H9 (cell line): ENCODE measurements around the gene INPP5A. TPM values are rescaled to one million over a fixed set of nuclear protein-coding genes. Genes with fewer than 3 reads are reported as not detected.

Experiments used
- DNase-seq: peaks from one replicate; pipeline ENCODE4 v3.0.0-alpha.2; 2017
- H2AFZ ChIP-seq: one replicate; pipeline ENCODE4 v1.6.1; 2013; ENCODE audit warnings: mild to moderate bottlenecking, low read length, control low read depth, moderate library complexity
- H2AK5ac ChIP-seq: 2 replicates; pipeline ENCODE4 v1.6.1; 2013; ENCODE audit warnings: low read length, control low read depth, mixed read lengths; ENCODE audit not compliant: insufficient read length
- H2BK120ac ChIP-seq: one replicate; pipeline ENCODE4 v1.6.1; 2013; ENCODE audit warnings: low read depth, mild to moderate bottlenecking, low read length, control low read depth, inconsistent platforms; ENCODE audit not compliant: poor library complexity, severe bottlenecking
- H2BK12ac ChIP-seq: 2 replicates; pipeline ENCODE4 v1.6.1; 2013; ENCODE audit warnings: low read length, control low read depth, mixed read lengths, low read depth; ENCODE audit not compliant: insufficient read length
- H2BK15ac ChIP-seq: 2 replicates; pipeline ENCODE4 v1.6.1; 2013; ENCODE audit warnings: low read depth, low read length, control low read depth
- H2BK20ac ChIP-seq: one replicate; pipeline ENCODE4 v1.6.1; 2013; ENCODE audit warnings: low read depth, mild to moderate bottlenecking, low read length, control low read depth, inconsistent platforms; ENCODE audit not compliant: poor library complexity, severe bottlenecking
- H2BK5ac ChIP-seq: 2 replicates; pipeline ENCODE4 v1.6.1; 2013; ENCODE audit warnings: low read length, control low read depth, mixed read lengths; ENCODE audit not compliant: insufficient read length
- H3K14ac ChIP-seq: 2 replicates; pipeline ENCODE4 v1.6.1; 2013; ENCODE audit warnings: low read length, control low read depth; ENCODE audit not compliant: insufficient read depth
- H3K18ac ChIP-seq: 2 replicates; pipeline ENCODE4 v1.6.1; 2013; ENCODE audit warnings: low read depth, mild to moderate bottlenecking, mixed read lengths, low read length, control low read depth; ENCODE audit not compliant: insufficient read length
- H3K23ac ChIP-seq: 2 replicates; pipeline ENCODE4 v1.6.1; 2013; ENCODE audit warnings: low read length, control low read depth, mixed read lengths, low read depth; ENCODE audit not compliant: insufficient read length
- H3K23me2 ChIP-seq: 2 replicates; pipeline ENCODE4 v1.6.1; 2013; ENCODE audit warnings: low read depth, mild to moderate bottlenecking, mixed read lengths, low read length, control low read depth; ENCODE audit not compliant: insufficient read length, poor library complexity, severe bottlenecking
- H3K27ac ChIP-seq: 2 replicates; pipeline ENCODE4 v1.5.1; 2013; ENCODE audit warnings: low read length, control low read depth, mixed read lengths, low read depth; ENCODE audit not compliant: insufficient read length
- H3K27me3 ChIP-seq: 2 replicates; pipeline ENCODE4 v1.6.1; 2013; ENCODE audit warnings: low read length, control low read depth, inconsistent platforms; ENCODE audit not compliant: insufficient read depth
- H3K4ac ChIP-seq: 2 replicates; pipeline ENCODE4 v1.6.1; 2013; ENCODE audit warnings: low read depth, mild to moderate bottlenecking, control low read depth, inconsistent platforms, low read length, moderate library complexity
- H3K4me1 ChIP-seq: 2 replicates; pipeline ENCODE4 v1.6.1; 2013; ENCODE audit warnings: low read length, control low read depth, inconsistent platforms; ENCODE audit not compliant: insufficient read depth
- H3K4me2 ChIP-seq: 2 replicates; pipeline ENCODE4 v1.6.1; 2013; ENCODE audit warnings: low read length, control low read depth, mixed read lengths; ENCODE audit not compliant: insufficient read length, insufficient read depth
- H3K56ac ChIP-seq: 2 replicates; pipeline ENCODE4 v1.6.1; 2013; ENCODE audit warnings: low read depth, mild to moderate bottlenecking, mixed read lengths, low read length, control low read depth; ENCODE audit not compliant: insufficient read length
- H3K79me1 ChIP-seq: 2 replicates; pipeline ENCODE4 v1.6.1; 2013; ENCODE audit warnings: low read depth, mild to moderate bottlenecking, moderate library complexity, low read length, control low read depth, inconsistent platforms; ENCODE audit not compliant: insufficient read depth, poor library complexity, severe bottlenecking
- H3K79me2 ChIP-seq: 2 replicates; pipeline ENCODE4 v1.6.1; 2013; ENCODE audit warnings: low read length, control low read depth, inconsistent platforms; ENCODE audit not compliant: insufficient read depth
- H3K9ac ChIP-seq: 2 replicates; pipeline ENCODE4 v1.6.1; 2013; ENCODE audit warnings: low read length, control low read depth, mixed read lengths; ENCODE audit not compliant: insufficient read length; ENCODE audit errors: extremely low read depth
- H3K9me3 ChIP-seq: one replicate; pipeline ENCODE4 v1.6.1; 2013; ENCODE audit warnings: low read depth, low read length, inconsistent platforms; ENCODE audit not compliant: control insufficient read depth
- H3T11ph ChIP-seq: one replicate; pipeline ENCODE4 v1.6.1; 2013; ENCODE audit warnings: mild to moderate bottlenecking, low read length, control low read depth, inconsistent platforms
- H4K20me1 ChIP-seq: one replicate; pipeline ENCODE4 v1.6.1; 2013; ENCODE audit not compliant: control insufficient read depth, insufficient read length, insufficient read depth
- H4K5ac ChIP-seq: 2 replicates; pipeline ENCODE4 v1.6.1; 2013; ENCODE audit warnings: low read depth, mild to moderate bottlenecking, mixed read lengths, low read length, control low read depth; ENCODE audit not compliant: insufficient read length
- H4K8ac ChIP-seq: replicated peaks from 2 replicates; pipeline ENCODE4 v1.6.1; 2013; ENCODE audit warnings: low read length, control low read depth, mixed read lengths, low read depth; ENCODE audit not compliant: insufficient read length
- H4K91ac ChIP-seq: 2 replicates; pipeline ENCODE4 v1.6.1; 2013; ENCODE audit warnings: low read depth, mild to moderate bottlenecking, moderate library complexity, mixed read lengths, low read length, control low read depth; ENCODE audit not compliant: insufficient read length
- H3K27ac Mint-ChIP-seq, 3 experiments: 2 replicates in 2 of 3; 3 replicates in 1 of 3; pipeline ENCODE4 v1.8.0; 2020 to 2021; ENCODE audit warnings: mixed read lengths in 3 of 3, mild to moderate bottlenecking in 1 of 3, moderate library complexity in 1 of 3
- H3K27me3 Mint-ChIP-seq: 2 replicates; pipeline ENCODE4 v1.8.0; 2021; ENCODE audit warnings: low read depth, mild to moderate bottlenecking, moderate library complexity, mixed read lengths
- H3K36me3 Mint-ChIP-seq, 3 experiments: 2 replicates in 2 of 3; 3 replicates in 1 of 3; pipeline ENCODE4 v1.8.0; 2020 to 2021; ENCODE audit warnings: low read depth in 3 of 3, mixed read lengths in 3 of 3; ENCODE audit not compliant: insufficient read depth in 1 of 3
- H3K4me1 Mint-ChIP-seq, 2 experiments: 2 replicates each; pipeline ENCODE4 v1.8.0; 2020; ENCODE audit warnings: mixed read lengths in 2 of 2
- H3K4me3 Mint-ChIP-seq, 2 experiments: 2 replicates in 1 of 2; 3 replicates in 1 of 2; pipeline ENCODE4 v1.8.0; 2020 to 2021; ENCODE audit warnings: mild to moderate bottlenecking in 2 of 2, mixed read lengths in 2 of 2, moderate library complexity in 1 of 2
- H3K9me3 Mint-ChIP-seq, 2 experiments: 2 replicates in 1 of 2; 3 replicates in 1 of 2; pipeline ENCODE4 v1.8.0; 2020; ENCODE audit warnings: mild to moderate bottlenecking in 2 of 2, mixed read lengths in 2 of 2, moderate library complexity in 1 of 2
- WGBS: extraction: QIAGEN DNeasy Blood & Tissue Kit; methylation state at CpG from one replicate; pipeline ENCODE4 v1.1.7; 2013; ENCODE audit warnings: missing lambda C conversion rate, low lambda C conversion rate, mixed read lengths; ENCODE audit not compliant: insufficient read length; ENCODE audit errors: extremely low coverage; 5-methylcytosine and 5-hydroxymethylcytosine counted together
- total RNA-seq: library from RNA; stranded (reverse); gene quantifications from 2 replicates; pipeline ENCODE4 v1.2.1, GENCODE V29; 2021
- TF ChIP-seq, protein P1 (sequence below): fragments of 200-600 bp; sonication (generic); conservative IDR thresholded peaks from 3 replicates; pipeline ENCODE4 v1.8.0; 2021; ENCODE audit warnings: antibody characterized with exemption, mild to moderate bottlenecking

INPP5A gene
- total RNA-seq, 1 experiment from 2014 or later = 17.7 TPM

- no peaks in the 10 kb centered on the region for H3K9me3 ChIP-seq
- no peak overlapping the region for H3K56ac ChIP-seq
- no peaks in the 10 kb centered on the region for H3K9me3 Mint-ChIP-seq
- H3K4me1 Mint-ChIP-seq = peaks cover 40 to 54% of the 10 kb centered on the region in 2 experiments
- H3K14ac ChIP-seq = peak overlapping the region; percentile 93
- H3T11ph ChIP-seq = no peak overlapping the region
- no peaks in the 10 kb centered on the region for H3K79me2 ChIP-seq
- H3K79me1 ChIP-seq = peaks cover 5% of the 10 kb centered on the region
- peaks cover 0 to 2% (median 0%) of the 10 kb centered on the region in 3 experiments; a peak in 2 of 7 replicates for H3K36me3 Mint-ChIP-seq
- no peak overlapping the region for H2BK120ac ChIP-seq
- peaks cover 45% of the 10 kb centered on the region for H3K27me3 Mint-ChIP-seq
- H3K23me2 ChIP-seq = peaks cover 8% of the 10 kb centered on the region
- no peak overlapping the region for H4K8ac ChIP-seq
- TF ChIP-seq, protein P1, sequence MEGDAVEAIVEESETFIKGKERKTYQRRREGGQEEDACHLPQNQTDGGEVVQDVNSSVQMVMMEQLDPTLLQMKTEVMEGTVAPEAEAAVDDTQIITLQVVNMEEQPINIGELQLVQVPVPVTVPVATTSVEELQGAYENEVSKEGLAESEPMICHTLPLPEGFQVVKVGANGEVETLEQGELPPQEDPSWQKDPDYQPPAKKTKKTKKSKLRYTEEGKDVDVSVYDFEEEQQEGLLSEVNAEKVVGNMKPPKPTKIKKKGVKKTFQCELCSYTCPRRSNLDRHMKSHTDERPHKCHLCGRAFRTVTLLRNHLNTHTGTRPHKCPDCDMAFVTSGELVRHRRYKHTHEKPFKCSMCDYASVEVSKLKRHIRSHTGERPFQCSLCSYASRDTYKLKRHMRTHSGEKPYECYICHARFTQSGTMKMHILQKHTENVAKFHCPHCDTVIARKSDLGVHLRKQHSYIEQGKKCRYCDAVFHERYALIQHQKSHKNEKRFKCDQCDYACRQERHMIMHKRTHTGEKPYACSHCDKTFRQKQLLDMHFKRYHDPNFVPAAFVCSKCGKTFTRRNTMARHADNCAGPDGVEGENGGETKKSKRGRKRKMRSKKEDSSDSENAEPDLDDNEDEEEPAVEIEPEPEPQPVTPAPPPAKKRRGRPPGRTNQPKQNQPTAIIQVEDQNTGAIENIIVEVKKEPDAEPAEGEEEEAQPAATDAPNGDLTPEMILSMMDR = peak; percentile 39; the same call in 2 of the 3 replicates
- H3K27ac ChIP-seq = no peak overlapping the region
- H3K4me2 ChIP-seq = peak overlapping the region; percentile 40
- no peak overlapping the region for H2BK20ac ChIP-seq
- H4K5ac ChIP-seq = no peak overlapping the region
- no CpG with 5 or more reads among the region's 102 CpGs for WGBS
- H2AK5ac ChIP-seq = no peak overlapping the region
- no peak overlapping the region for H3K4ac ChIP-seq
- no peaks in the 10 kb centered on the region; the same call in 1 of the 2 replicates for H3K27me3 ChIP-seq
- no peak overlapping the region for H3K23ac ChIP-seq
- peak overlapping the region; percentile 70 for H3K18ac ChIP-seq
- H2BK15ac ChIP-seq = no peak overlapping the region
- H3K4me1 ChIP-seq = no peaks in the 10 kb centered on the region; the same call in 1 of the 2 replicates
- no peak overlapping the region for H3K27ac Mint-ChIP-seq
- H2BK12ac ChIP-seq = peak overlapping the region; percentile 40
- peak; percentile 100 for DNase-seq
- H3K4me3 Mint-ChIP-seq = peak overlapping the region; percentile 60 to 82
- peaks cover 3% of the 10 kb centered on the region for H4K20me1 ChIP-seq
- no peak overlapping the region for H3K9ac ChIP-seq
- no peak overlapping the region for H4K91ac ChIP-seq
- no peak overlapping the region for H2BK5ac ChIP-seq
- no peak overlapping the region for H2AFZ ChIP-seq
Measured at GRCh38 chr10:132536877-132537683, 507 bp upstream of the INPP5A start.
